WTC11 (cell line): ENCODE data around the gene DLG1. TPM values are rescaled to one million over a fixed set of nuclear protein-coding genes. Genes with fewer than 3 reads are reported as not detected.

Source experiments
- ATAC-seq: fragments of 200-7000 bp; cut with Tn5 transposase; 2 replicates; pipeline ENCODE4 v1.10.0; 2021; ENCODE audit warnings: mild to moderate bottlenecking, moderate library complexity
- CTCF ChIA-PET: fragments of 300-600 bp; sonication (Branson Sonifier 250); formaldehyde crosslinking; loops from one replicate; lab custom pipeline; 2021; ENCODE audit warnings: antibody characterized with exemption; lab: Charles Lee
- POLR2A ChIA-PET: fragments of 350-600 bp; sonication (Branson Sonifier 250); formaldehyde crosslinking; loops from one replicate; lab custom pipeline; 2021; ENCODE audit warnings: antibody characterized with exemption; lab: Charles Lee
- DNase-seq: peaks from one replicate; pipeline ENCODE4 v3.0.0; 2021; ENCODE audit warnings: low spot score
- H3K27ac Mint-ChIP-seq: 2 replicates; pipeline ENCODE4 v1.8.0; 2021; ENCODE audit warnings: mixed read lengths
- H3K27me3 Mint-ChIP-seq: 2 replicates; pipeline ENCODE4 v1.8.0; 2021; ENCODE audit warnings: low read depth, mild to moderate bottlenecking, moderate library complexity, mixed read lengths
- H3K36me3 Mint-ChIP-seq: 2 replicates; pipeline ENCODE4 v1.8.0; 2021; ENCODE audit warnings: mixed read lengths
- H3K4me1 Mint-ChIP-seq: 2 replicates; pipeline ENCODE4 v1.8.0; 2022; ENCODE audit warnings: mixed read lengths
- H3K4me3 Mint-ChIP-seq: 2 replicates; pipeline ENCODE4 v1.8.0; 2021; ENCODE audit warnings: mild to moderate bottlenecking, moderate library complexity, mixed read lengths
- H3K9me3 Mint-ChIP-seq: 2 replicates; pipeline ENCODE4 v1.8.0; 2021; ENCODE audit warnings: mixed read lengths
- AR ChIP-seq: fragments of 250-450 bp; sonication (Bioruptor Pico); IDR thresholded peaks from 2 replicates; pipeline ENCODE4 v1.9.0; 2021; ENCODE audit warnings: mild to moderate bottlenecking
- ATF1 ChIP-seq: sonication (generic); formaldehyde crosslinking; IDR thresholded peaks from 2 replicates; pipeline ENCODE4 v1.8.1; 2023; ENCODE audit warnings: mild to moderate bottlenecking, moderate library complexity, missing genetic modification reagents
- CDX4 ChIP-seq: fragments of 250-450 bp; sonication (Bioruptor Pico); IDR thresholded peaks from 2 replicates; pipeline ENCODE4 v1.9.0; 2021; ENCODE audit warnings: moderate library complexity, mild to moderate bottlenecking, inconsistent platforms, borderline replicate concordance
- E2F1 ChIP-seq: sonication (generic); formaldehyde crosslinking; IDR thresholded peaks from 2 replicates; pipeline ENCODE4 v1.8.0; 2022; ENCODE audit warnings: mild to moderate bottlenecking, missing genetic modification reagents
- E2F5 ChIP-seq: sonication (generic); formaldehyde crosslinking; IDR thresholded peaks from 2 replicates; pipeline ENCODE4 v1.8.1; 2022; ENCODE audit warnings: mild to moderate bottlenecking, moderate library complexity, missing genetic modification reagents
- ELF4 ChIP-seq: sonication (generic); formaldehyde crosslinking; IDR thresholded peaks from 2 replicates; pipeline ENCODE4 v1.8.1; 2022; ENCODE audit warnings: low read depth, mild to moderate bottlenecking, moderate library complexity, missing genetic modification reagents
- ERG ChIP-seq: fragments of 250-450 bp; sonication (Bioruptor Pico); IDR thresholded peaks from 2 replicates; pipeline ENCODE4 v1.8.0; 2021; ENCODE audit warnings: mild to moderate bottlenecking
- ESRRA ChIP-seq: sonication (generic); formaldehyde crosslinking; IDR thresholded peaks from 2 replicates; pipeline ENCODE4 v1.8.1; 2022; ENCODE audit warnings: mild to moderate bottlenecking, missing genetic modification reagents, borderline replicate concordance
- ETV6 ChIP-seq: sonication (generic); formaldehyde crosslinking; IDR thresholded peaks from 2 replicates; pipeline ENCODE4 v1.8.1; 2022; ENCODE audit warnings: mild to moderate bottlenecking, missing genetic modification reagents
- FOXP4 ChIP-seq: sonication (generic); formaldehyde crosslinking; IDR thresholded peaks from 2 replicates; pipeline ENCODE4 v1.8.0; 2022; ENCODE audit warnings: mild to moderate bottlenecking, missing genetic modification reagents
- IRF1 ChIP-seq: sonication (generic); formaldehyde crosslinking; IDR thresholded peaks from 2 replicates; pipeline ENCODE4 v1.8.0; 2023; ENCODE audit warnings: missing genetic modification reagents
- JUN ChIP-seq: sonication (generic); formaldehyde crosslinking; IDR thresholded peaks from 2 replicates; pipeline ENCODE4 v1.8.0; 2023; ENCODE audit warnings: mild to moderate bottlenecking, missing genetic modification reagents
- RELA ChIP-seq: sonication (generic); formaldehyde crosslinking; IDR thresholded peaks from 2 replicates; pipeline ENCODE4 v1.8.1; 2022; ENCODE audit warnings: missing genetic modification reagents, mild to moderate bottlenecking, borderline replicate concordance
- TEAD4 ChIP-seq: sonication (generic); formaldehyde crosslinking; IDR thresholded peaks from 2 replicates; pipeline ENCODE4 v1.8.0; 2022; ENCODE audit warnings: mild to moderate bottlenecking, missing genetic modification reagents
- USF2 ChIP-seq: sonication (generic); formaldehyde crosslinking; IDR thresholded peaks from 2 replicates; pipeline ENCODE4 v1.8.1; 2023; ENCODE audit warnings: mild to moderate bottlenecking, missing genetic modification reagents, moderate library complexity
- total RNA-seq: library from RNA; stranded (reverse); gene quantifications from 3 replicates; pipeline ENCODE4 v1.2.3, GENCODE V29; 2021

The DLG1 gene
- total RNA-seq, 1 experiment from 2014 or later, result 81.1 TPM

GRCh38 chr3:197222937-197223370, 75.5 kb downstream of the DLG1 start (continued):
- TF ChIP-seq FOXP4 (CRISPR knock-in tag) (no peak), ATF1 (CRISPR knock-in tag) (no peak), ETV6 (CRISPR knock-in tag) (no peak), CDX4 (CRISPR knock-in tag) (no peak)

- TF ChIP-seq USF2, result peak; percentile 37; the same call in 1 of the 2 replicates
- TF ChIP-seq ELF4, result no peak
- Mint-ChIP-seq H3K27me3 (no peaks in the 10 kb centered on the region), H3K9me3 (no peaks in the 10 kb centered on the region), H3K4me3 (no peak overlapping the region), H3K36me3 (no peaks in the 10 kb centered on the region), H3K27ac (peak overlapping the region; percentile 97), H3K4me1 (peaks cover 64% of the 10 kb centered on the region)
- DNase-seq, result peak; percentile 33
- ChIA-PET CTCF (no interaction called here), POLR2A (no interaction called here)
- peak; percentile 72 for ATAC-seq
Observed at GRCh38 chr3:197219619-197220018, 78.8 kb downstream of the DLG1 start.

GRCh38 chr3:197218210-197218609, 80.2 kb downstream of the DLG1 start:
- H3K27ac Mint-ChIP-seq, result no peak overlapping the region
- no peak for DNase-seq
- H3K9me3 Mint-ChIP-seq, result no peaks in the 10 kb centered on the region
- H3K27me3 Mint-ChIP-seq, result no peaks in the 10 kb centered on the region
- H3K4me3 Mint-ChIP-seq, result no peak overlapping the region
- CTCF ChIA-PET, result no interaction called here
- peaks cover 64% of the 10 kb centered on the region for H3K4me1 Mint-ChIP-seq
- no peak for TF ChIP-seq IRF1 (CRISPR knock-in tag)
- H3K36me3 Mint-ChIP-seq, result no peaks in the 10 kb centered on the region
- POLR2A ChIA-PET, result no interaction called here
- no peak for ATAC-seq

GRCh38 chr3:197216914-197217313, 81.5 kb downstream of the DLG1 start:
- peaks cover under 1% of the 10 kb centered on the region; the same call in 1 of the 2 replicates for H3K9me3 Mint-ChIP-seq
- CTCF ChIA-PET, result interaction anchor here (1.2 to 1.7 kb wide), 2 partner anchors 30 to 40 kb away, joined by 3 to 7 read pairs; no protein-coding TSS in a partner anchor
- TF ChIP-seq E2F1 (CRISPR knock-in tag) (no peak), TEAD4 (CRISPR knock-in tag) (no peak), AR (CRISPR knock-in tag) (no peak), RELA (no peak), ERG (CRISPR knock-in tag) (no peak), JUN (CRISPR knock-in tag) (no peak), E2F5 (CRISPR knock-in tag) (no peak), USF2 (no peak), ESRRA (no peak)

More at GRCh38 chr3:197216914-197217313, 81.5 kb downstream of the DLG1 start:
- H3K4me3 Mint-ChIP-seq, result no peak overlapping the region
- POLR2A ChIA-PET, result no interaction called here
- H3K27ac Mint-ChIP-seq, result peak overlapping the region; percentile 5; the same call in 1 of the 2 replicates
- H3K4me1 Mint-ChIP-seq, result peaks cover 62% of the 10 kb centered on the region
- no peaks in the 10 kb centered on the region for H3K27me3 Mint-ChIP-seq
- DNase-seq (no peak), ATAC-seq (no peak)
- no peaks in the 10 kb centered on the region for H3K36me3 Mint-ChIP-seq
